GM12873 (cell line): ENCODE results near the gene TOX2.
A peak's percentile ranks its signal among the peaks of the same experiment; 100 is the strongest.

Experiments used
- CTCF ChIP-seq: IDR thresholded peaks from 2 replicates; pipeline ENCODE4 v1.5.1; 2012; ENCODE audit warnings: low read depth, mild to moderate bottlenecking, moderate library complexity, low read length, control low read depth; ENCODE audit not compliant: insufficient read depth; ENCODE audit errors: missing control alignments

TOX2 gene

GRCh38 chr20:44098256-44098630, 183.6 kb downstream of the TOX2 start:
- TF ChIP-seq CTCF: no peak

GRCh38 chr20:44098657-44099056, 184.0 kb downstream of the TOX2 start:
- no peak for TF ChIP-seq CTCF

GRCh38 chr20:44099832-44100231, 185.2 kb downstream of the TOX2 start:
- TF ChIP-seq CTCF: no peak

- no peak for TF ChIP-seq CTCF
These were observed 187.9 kb downstream of the TOX2 start for GRCh38 chr20:44102582-44102981.

- TF ChIP-seq CTCF: no peak
These were observed 190.3 kb downstream of the TOX2 start for GRCh38 chr20:44104798-44105517.

- no peak for TF ChIP-seq CTCF
These were observed 192.0 kb downstream of the TOX2 start for GRCh38 chr20:44106615-44107014.

- peak; percentile 44 for TF ChIP-seq CTCF
These were observed 195.3 kb downstream of the TOX2 start for GRCh38 chr20:44109951-44110361.
